ENCODE measurements around the gene RNF4. TPM values are rescaled to one million over a fixed set of nuclear protein-coding genes. Genes with fewer than 3 reads are reported as not detected.
"Not testable (repeated sequence)": the region's sequence is repeated elsewhere in the genome, so short reads cannot be mapped to it uniquely, and the experiment has no call there.

RNF4 gene
- total RNA-seq, 1 donor from 2014 or later, result 29.6 TPM

DNA sequence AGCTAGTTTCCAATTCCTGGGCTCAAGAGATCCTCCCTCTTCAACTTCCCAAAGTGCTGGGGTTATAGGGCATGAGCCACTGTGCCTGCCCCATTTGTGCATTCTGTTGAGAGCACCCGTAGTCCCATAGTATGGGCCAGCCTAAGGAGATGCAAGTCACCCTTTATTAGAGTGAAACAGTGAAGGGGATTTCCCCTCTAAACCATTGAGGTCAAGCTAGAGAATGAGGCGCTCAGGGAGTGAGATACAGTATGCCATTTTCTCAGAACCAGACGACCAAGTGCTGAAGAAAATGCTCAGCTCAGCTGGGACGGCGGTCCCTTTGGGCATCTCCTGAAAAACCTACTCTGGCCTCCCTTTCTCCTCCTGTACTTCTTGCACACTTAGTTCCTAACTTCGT, 18.7 kb downstream of the RNF4 start:
- DNase-seq, result no peak

DNA sequence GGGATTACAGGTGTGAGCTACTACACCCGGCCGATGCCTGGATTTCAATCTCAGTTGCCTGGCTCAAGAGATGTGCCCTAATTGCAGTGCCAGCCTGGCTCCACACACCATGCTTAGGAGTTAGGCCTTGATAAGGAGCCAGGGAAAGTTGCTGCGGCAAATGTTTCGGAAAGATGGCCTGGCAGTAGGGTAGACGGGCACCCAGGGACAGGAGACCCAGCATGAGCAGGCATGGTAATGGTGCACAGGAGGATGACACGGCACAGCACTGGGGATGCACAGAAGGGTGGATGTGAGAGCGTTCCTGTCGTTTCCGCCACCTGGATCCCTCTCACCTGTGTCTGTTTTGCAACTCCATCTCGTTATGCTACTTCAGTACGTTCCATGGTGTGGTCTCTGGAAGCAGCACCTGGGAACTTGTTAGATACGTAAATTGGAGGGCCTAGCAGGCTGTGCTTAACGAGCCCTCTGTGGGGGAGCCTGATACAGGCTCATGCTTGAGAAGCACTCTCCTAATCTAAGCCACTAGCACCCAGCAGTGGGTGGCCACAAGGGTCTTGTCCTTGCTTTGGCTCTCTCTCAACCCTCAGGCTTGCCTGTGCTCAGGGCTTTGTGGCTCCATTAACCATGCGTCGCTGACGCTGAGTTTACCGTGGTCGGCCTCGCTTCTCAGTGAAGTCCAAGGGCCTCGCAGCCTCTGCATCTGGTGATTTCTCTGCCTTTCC, 20.3 kb downstream of the RNF4 start:
- DNase-seq, result no peak

DNA sequence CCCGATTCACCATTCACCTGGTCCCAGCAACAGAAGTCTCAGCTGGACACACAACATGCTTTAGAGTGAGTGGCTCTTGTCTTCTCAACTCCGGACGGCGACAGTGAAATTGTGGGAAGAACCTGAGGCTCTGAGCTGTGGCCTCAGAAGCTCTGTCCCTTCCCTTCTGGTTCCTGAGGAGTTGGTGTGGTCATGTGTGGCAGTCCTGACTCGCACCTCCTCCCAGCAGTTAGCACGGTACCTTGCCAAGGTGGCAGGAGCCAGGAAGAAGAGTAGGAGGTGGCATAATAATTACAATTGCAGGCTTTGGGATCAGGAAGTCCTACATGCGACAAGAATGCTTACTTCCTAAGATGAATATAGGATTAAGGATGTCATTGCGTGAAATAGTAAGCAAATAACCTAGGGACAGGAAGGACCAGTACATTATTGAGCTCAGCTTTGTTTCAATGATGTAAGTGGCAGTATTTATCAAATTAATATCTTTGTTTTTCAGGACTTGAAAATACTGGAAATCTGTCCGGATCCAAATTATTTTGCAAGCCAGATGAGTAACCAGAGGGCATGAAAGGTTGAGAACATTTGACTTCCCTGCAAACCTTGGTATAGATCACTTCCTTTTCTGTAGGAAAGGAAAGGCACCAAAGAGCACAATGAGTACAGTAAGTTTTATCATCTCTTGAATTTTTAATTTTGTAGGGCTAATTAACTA, 21.1 kb downstream of the RNF4 start:
- DNase-seq, result no peak

DNA sequence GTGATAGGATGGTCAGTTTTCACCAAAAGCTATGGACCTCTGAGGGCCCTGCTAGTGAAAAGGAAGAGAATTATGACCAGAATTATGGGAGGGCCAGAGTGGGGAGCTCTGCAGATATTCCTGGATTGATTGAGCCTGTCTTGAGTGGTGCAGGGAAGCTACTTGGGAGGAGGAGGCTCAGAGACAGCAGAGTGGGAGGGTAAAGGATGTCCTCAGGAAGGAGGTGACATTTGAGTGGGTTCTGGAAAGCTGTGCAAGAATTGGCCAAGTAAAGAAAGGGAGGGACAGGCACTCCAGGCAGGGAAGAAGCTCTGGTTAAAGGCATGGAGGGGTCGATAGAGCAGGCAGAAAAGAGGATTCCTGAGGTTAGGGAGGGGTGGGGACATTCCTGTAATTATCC, 24.1 kb downstream of the RNF4 start:
- DNase-seq, result no peak

DNA sequence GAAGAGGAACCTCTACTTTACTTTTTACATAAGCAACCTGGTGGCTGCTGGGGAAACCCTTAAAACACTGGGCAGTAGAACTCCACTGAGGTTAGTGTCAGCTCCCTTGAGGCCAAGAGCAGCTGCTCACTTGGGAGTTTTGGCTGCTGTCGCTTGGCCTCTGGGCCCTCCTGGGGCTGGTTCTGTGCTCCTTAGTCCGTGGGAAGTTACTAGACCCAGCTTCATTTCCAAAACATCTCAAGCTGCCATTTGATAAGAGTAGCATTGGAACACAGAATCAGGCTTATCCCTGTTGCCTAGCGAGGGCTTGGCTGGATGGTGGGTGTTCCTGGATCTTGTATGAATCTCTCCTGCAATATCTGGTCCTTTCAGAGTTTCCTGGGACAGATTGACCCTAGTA, 26.1 kb downstream of the RNF4 start:
- DNase-seq, result no peak

DNA sequence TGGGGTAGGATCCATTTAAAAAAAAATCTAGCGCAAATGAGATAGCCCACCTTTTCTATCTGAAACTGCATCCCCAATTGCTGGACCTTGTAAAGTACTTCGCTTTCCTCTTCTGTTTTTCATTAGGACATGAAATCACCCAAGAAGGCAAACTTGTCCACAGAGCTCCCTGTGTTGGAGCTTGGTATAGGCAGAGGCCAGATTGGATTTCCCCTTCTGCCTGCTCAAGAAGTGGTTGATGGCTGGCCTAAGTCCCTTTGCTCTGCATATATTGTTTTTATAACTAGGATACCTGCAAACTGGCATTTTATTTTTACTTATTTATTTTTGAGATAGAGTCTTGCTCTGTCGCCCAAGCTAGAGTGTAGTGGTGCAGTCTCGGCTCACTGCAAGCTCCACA, 28.4 kb downstream of the RNF4 start:
- no peak for DNase-seq

DNA sequence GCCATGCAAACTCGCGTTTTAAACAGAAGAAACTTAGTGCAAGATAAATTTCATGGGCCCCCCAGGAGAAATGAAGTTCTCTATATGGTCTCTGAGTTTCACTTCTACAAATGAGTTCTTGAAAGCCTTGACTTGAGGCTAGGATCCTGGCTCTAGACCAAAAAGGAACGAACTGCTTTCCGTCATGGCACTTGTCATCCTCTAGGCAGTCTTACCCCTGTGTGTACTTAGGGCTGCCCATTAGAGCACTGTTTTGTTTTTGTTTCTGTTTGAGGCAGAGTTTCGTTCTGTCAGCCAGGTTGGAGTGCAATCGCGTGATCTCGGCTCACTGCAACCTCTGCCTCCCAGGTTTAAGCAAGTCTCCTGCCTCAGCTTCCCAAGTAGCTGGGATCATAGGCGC, 29.0 kb downstream of the RNF4 start:
- DNase-seq, result no peak

DNA sequence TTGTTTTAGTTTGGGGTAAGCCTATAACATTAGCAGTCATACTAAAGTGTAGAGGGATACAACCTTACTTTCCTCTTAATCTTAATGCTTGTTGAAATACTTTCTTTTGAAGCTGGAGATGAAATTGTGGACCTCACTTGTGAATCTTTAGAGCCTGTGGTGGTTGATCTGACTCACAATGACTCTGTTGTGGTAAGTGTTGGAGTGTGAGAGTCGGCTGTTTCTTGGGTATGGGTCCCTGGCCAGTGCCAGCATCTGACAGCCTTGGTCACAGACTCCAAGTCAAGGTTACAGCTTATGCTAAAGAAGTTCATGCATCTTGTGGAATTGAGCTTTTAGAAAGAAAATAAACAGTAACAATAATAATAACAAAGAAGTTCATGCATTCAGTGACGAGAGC, 31.6 kb downstream of the RNF4 start:
- no peak for DNase-seq

DNA sequence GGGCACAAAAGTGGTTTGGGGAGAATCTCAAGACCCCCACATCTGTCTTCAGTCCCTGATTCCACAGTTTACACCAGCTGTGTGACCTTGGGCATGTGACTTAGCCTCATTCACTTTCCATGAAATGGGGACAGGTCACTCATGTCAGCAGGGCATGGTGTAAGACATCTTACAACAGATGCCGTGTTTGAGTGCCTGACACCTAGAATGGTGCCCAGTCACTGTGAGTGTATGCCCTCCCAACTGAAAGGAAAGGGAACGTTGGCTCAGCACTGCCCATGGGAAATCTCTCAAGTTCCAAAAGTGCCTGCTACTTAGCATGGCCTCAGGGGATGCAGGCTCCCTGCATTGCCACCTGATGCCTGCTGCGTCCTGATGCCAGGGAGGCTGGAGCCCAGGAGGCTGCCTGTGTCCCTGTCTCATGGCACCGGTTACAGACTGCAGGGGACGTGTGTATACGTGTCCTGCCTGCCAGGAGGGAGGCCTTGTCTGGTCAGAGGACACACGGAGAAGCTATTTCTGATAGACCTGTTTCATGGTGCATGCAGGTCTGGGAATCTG, 32.2 kb downstream of the RNF4 start:
- DNase-seq, result no peak

DNA sequence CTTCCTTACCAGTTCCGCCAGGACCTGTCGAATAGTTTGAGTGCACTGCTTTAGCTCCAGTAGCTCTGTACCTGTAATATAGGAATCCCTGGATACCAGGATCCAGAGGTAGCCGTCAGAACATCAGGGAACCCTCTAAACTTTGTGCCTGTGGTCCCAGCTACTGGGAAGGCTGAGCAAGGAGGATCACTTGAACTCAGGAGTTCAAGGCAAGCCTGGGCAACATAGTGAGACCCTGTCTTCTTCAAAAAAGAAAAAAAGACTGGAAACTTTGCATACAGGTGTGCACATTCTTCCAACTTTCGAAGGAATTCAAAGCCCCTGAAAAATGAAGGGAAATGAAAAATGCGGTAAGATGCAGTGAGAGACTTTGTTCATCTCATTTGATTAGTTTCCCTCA, 34.9 kb downstream of the RNF4 start:
- no peak for DNase-seq

DNA sequence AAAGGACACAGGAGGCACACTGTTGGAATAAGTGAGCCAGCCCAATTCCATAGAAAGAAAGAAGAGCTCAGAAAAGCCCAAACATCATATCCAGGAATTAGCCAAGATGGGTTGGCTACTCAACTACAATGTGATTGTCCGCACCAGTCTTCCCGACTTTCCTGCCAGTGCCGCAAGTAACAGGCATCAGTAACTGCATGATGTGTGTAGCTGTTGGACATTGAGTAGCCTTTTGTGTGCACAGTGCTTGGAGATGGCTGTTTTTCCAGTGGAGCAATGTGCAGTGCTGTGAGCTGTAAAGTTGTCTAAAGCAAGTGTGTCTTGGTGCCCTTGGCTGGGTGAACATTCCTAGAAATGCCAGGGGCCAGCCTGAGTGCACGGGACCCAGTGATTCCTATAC, 38.4 kb downstream of the RNF4 start:
- DNase-seq, result no peak

DNA sequence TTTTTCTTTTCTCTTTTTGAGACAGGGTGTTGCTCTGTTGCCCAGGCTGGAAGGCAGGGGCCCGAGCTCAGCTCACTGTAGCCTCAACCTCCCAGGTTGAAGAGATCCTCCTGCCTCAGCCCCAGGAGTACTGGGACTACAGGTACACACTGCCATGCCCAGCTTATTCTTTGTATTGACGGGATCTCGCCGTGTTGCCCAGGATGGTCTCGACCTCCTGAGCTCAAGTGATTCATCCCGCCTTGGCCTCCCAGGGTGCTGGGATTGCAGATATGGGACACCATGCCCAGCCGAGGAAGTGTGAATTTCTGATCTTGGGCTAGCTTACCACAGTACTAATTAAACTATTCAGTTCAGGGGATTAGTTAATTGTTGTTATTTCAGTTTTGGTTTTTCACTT, 38.9 kb downstream of the RNF4 start:
- DNase-seq, result no peak

DNA sequence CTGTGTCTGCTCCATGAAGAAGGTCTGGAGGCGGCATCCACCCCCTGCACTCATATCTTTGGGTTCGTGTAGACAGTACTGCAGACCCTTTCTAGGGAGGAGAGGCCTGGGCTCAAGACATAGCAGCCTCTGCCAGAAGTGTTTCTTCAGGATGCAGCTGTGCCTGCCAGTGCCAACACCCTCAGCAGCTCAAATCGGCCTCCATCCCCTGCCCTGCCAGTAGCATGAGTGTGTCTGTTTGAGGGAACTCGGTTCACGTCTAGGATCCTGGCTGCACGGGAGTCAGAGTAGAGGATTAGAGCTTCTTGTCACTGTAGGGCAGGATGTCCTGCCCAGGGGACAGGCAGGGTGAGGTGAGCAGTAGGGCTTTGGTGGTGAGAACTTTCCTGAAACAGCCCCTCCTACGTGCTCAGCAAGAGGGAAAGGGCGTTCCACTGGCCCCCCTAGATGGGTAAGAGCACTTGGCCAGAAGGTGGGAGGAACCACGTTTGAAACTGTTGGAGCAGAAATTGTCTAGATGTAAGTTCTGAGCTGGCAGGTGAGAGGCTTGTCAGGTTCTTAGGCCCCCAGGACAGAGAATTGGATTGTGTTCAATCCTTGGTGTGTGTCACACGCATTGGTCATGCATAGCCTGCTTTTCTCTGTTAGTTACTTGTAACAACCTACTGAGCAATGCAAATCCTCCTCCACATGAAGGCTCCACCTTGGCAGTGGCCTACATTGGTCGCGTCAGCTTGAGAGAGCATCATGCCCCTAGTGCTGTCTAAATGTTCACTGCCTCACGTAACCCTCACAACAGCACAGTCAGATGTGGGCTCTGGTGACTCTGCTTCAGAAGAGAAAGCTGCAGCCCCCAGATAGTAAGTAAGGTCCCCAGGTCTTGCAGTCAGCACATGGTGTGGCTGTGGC, 41.7 kb downstream of the RNF4 start:
- peak; percentile 14 for DNase-seq

DNA sequence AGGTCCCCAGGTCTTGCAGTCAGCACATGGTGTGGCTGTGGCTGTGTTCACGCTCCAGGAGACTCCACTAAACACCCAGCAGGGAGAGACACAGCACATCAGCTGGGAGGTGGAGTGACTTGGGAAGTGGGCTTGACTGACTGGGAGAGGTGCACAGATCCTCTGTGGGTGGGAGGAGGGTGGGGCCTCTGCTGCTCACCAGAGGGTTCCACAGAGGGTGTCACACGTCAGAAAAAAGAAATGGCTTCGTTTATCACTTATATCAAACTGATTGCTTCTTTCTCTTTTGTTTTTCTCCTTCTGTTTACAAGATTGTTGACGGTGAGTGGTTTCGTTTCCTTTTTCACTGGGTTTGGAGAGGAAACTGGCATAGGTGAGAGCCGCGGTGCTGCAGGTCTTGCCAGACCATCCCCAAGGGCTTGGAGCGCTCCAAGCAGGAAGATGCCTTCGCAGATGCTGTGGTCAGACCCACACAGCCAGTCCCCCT, 42.8 kb downstream of the RNF4 start:
- DNase-seq, result no peak

DNA sequence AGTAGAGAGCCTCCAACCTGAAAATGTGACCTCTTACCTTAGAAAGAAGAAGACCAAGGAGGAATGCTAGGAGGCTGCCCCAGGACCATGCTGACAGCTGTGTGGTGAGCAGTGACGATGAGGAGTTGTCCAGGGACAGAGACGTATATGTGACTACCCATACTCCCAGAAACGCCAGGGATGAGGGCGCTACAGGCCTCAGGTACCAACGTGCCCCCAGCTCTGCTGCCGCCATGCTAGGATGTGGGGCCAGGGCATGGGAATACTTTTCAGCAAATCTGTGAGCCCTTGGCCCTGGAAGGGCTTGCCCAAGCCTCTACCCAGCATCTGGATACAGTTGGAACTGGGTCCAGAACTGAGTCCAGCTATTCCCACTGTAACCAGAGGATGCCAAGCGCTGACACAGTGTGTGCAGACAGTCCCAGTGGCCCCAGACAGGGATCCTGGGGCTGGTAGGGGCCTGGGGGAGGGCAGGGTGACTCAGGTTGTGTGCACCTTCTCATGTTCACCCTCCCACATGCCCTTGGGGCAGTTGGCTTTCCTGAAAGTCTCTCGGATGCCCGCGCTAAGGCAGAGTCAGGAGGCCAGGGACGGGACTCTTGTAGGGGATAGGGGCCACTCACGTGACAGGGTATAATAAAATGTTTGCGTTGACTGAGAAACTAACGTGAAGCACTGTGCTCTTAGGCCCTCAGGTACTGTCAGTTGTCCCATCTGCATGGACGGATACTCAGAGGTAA, 43.7 kb downstream of the RNF4 start:
- no peak for DNase-seq

DNA sequence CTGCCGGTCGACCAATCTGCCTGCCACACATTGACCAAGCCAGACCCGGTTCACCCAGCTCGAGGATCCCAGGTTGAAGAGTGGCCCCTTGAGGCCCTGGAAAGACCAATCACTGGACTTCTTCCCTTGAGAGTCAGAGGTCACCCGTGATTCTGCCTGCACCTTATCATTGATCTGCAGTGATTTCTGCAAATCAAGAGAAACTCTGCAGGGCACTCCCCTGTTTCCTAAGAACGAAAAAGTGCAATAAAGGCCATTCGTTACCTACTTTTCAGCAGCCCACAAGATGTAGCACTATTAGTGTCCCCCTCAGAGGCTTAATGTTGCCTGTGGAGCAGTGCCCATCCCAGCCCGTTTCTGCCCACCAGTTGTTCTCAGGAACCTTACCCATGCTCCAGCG, 45.3 kb downstream of the RNF4 start:
- DNase-seq, result not testable (repeated sequence)

DNA sequence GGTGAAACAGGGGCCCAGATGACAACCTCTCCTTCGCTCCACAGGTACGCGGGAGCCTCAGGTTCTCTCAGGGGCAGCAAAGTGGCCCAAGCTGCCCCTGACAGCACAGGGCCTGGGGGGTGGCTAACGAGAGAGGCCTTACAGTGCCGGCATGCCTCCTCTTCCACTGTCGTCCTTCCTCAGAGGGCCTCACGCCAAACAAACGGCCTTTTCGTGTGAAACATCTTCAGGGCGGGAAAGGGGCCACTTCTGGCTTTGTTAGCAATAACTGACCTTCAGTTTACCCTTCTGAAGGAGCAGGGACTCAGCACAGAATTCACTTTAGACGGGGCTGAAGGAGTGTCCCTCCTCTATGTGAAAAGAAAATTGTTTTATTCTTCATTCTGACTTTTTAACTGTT, 46.0 kb downstream of the RNF4 start:
- not testable (repeated sequence) for DNase-seq

DNA sequence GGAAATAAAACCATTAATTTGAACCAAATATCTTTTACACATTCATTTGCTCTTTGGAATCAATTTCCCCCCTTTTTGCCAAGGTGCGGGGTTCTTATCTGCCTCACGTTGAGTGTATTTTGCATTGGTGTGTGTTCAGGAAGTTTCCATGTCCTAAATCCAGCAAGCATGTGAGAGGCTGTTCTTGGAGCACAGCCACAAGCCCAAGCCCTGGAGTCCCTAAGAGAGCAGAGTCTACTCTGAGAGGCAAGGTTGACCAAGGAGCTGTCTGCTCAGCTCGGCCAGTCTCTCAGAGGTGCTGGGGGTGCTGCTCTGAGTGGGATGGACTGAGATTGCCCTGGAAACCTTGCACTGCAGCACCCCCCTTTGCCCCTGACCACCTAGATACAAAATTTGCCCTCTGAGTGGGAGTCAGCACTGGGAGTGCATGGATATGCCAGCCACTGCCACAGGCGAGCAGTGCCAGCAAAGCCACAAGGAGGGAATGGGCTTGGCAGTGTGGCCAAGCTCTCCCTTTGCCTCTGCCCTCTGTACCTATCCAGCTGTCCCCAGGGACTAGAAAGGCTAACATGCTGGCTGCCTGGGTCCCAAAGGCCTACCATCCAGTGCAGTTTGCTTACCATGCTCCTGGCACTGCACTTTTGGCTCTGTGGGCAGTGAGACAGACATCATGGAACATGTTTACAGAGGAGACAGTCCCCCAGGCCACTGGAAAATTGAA, 47.1 kb downstream of the RNF4 start:
- no peak for DNase-seq

DNA sequence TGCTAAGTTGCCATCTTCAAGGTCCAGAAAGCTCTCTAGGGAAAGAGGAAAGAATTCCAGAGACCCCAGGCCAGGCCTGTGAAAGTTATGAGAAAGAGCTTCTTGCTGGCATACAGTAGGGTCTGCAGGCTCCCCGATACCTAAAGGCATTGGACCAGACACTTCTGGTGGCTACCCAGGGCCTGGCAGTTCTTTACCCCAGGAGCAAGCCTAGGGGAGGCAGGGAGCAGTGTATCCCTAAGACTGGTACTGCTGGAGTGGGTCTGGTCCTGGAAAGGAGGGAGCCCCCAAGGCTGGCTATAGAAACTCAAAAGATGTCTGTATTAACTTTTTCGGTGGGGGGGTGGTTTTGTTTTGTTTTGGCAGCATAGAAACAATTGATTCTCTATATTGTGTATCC, 47.7 kb downstream of the RNF4 start:
- DNase-seq, result no peak

DNA sequence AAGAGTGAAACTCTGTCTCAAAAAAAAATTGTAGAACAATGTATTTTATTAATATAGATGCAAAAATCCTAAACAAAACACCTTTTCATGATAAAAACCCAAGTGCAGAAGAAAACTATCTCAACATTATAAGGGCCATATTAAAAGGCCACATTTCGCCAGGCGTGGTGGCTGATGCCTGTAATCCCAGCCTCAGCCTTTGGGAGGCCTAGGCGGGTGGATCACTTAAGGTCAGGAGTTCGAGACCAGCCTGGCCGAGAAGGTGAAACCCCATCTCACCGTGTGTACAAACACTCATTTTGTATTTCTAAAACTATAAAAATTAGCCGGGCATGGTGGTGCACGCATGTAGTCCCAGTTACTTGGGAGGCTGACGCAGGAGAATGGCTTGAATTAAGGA, 57.7 kb downstream of the RNF4 start:
- no peak for DNase-seq

DNA sequence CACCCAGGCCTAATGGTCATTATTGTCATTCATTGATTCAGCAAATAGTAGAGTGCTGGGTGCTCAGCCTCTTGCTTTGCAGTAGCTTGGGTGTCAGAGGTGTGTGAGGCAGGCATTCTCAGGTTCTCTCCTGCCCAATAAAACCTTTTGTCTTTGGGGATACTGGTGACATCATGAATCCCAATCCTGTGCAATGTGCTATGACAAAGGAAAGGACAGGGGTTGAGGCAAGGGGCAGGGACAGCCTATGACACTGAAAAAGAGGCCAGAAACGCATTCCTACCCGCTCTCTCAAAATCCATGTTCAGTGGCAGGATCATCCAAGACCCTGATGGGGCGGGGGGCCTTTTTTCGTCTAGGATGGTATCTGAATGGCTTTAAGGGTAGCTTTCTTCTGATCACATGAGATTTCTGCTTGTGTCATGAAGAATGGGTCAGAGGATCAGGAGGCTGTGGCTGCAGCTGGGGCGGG, 66.0 kb downstream of the RNF4 start:
- no peak for DNase-seq
